MCF 10A (cell line): ENCODE data around the gene DLST. TPM values are rescaled to one million over a fixed set of nuclear protein-coding genes. Genes with fewer than 3 reads are reported as not detected.

Source experiments
- BruUV-seq: library from RNA; stranded (reverse); fragments of 400-500 nt; replicated peaks from 2 replicates; lab custom pipeline; 2021; lab: Mats Ljungman, UMichigan
- CTCF ChIA-PET: fragments of 300-600 bp; sonication (Branson Sonifier 250); formaldehyde crosslinking; extraction: SDS; loops from one replicate; lab custom pipeline; 2021; ENCODE audit warnings: antibody characterized with exemption, inconsistent platforms; lab: Yijun Ruan, JAX
- POLR2A ChIA-PET: fragments of 300-600, 350-650 bp; sonication (Branson Sonifier 250); formaldehyde crosslinking; extraction: SDS; loops from one replicate; lab custom pipeline; 2020; ENCODE audit warnings: antibody characterized with exemption, inconsistent platforms; lab: Yijun Ruan, JAX
- DNase-seq: peaks from one replicate; pipeline ENCODE4 v3.0.0-alpha.2; 2018; ENCODE audit not compliant: unreplicated experiment
- H3K27ac Mint-ChIP-seq: one replicate; pipeline ENCODE4 v1.8.0; 2022; ENCODE audit warnings: mild to moderate bottlenecking, low read depth, mixed read lengths; ENCODE audit not compliant: unreplicated experiment
- H3K27me3 Mint-ChIP-seq: one replicate; pipeline ENCODE4 v1.8.0; 2022; ENCODE audit warnings: mixed read lengths; ENCODE audit not compliant: insufficient read depth, unreplicated experiment
- H3K36me3 Mint-ChIP-seq: one replicate; pipeline ENCODE4 v1.8.0; 2022; ENCODE audit warnings: mild to moderate bottlenecking, moderate library complexity, mixed read lengths; ENCODE audit not compliant: insufficient read depth, unreplicated experiment
- H3K4me1 Mint-ChIP-seq: one replicate; pipeline ENCODE4 v1.8.0; 2022; ENCODE audit warnings: mixed read lengths; ENCODE audit not compliant: insufficient read depth, unreplicated experiment
- H3K4me3 Mint-ChIP-seq: one replicate; pipeline ENCODE4 v1.8.0; 2022; ENCODE audit warnings: mild to moderate bottlenecking, moderate library complexity, mixed read lengths; ENCODE audit not compliant: unreplicated experiment
- H3K9me3 Mint-ChIP-seq: one replicate; pipeline ENCODE4 v1.8.0; 2022; ENCODE audit warnings: mixed read lengths; ENCODE audit not compliant: unreplicated experiment
- intact Hi-C: fragments of 100-400 bp; cut with micrococcal nuclease; formaldehyde crosslinking; loops from 2 replicates; pipeline ENCODE4 v1.14.1; 2022
- total RNA-seq: library from RNA; stranded (reverse); gene quantifications from 2 replicates; pipeline ENCODE4 v1.2.3, GENCODE V29; 2022
- TF ChIP-seq, protein P1 (sequence below): fragments of 200-600 bp; IDR thresholded peaks from one replicate; pipeline ENCODE4 v1.8.0; 2022; ENCODE audit warnings: antibody characterized with exemption, mild to moderate bottlenecking; ENCODE audit not compliant: unreplicated experiment

Gene DLST
- total RNA-seq, 1 experiment from 2014 or later: 114 TPM

DNA sequence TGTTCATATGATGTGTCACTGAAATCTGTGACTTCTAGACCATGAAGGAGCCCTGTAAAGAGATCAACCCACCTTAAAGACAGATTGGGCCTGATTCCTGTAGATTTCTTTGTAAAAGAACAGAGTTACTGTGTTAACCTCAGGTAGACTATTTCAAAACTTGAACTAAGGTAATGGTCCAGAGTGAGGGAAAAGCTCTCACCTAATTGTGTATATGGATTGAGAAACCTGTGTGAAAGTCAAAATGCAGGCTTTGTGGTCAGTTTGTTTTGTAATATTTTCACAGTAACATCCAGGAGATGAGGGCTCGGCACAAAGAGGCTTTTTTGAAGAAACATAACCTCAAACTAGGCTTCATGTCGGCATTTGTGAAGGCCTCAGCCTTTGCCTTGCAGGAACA, 16.4 kb downstream of the DLST start:
- ChIA-PET POLR2A (interaction anchor here (1.9 kb wide), 1 partner anchor 14 kb away, joined by 5 read pairs; no protein-coding TSS in a partner anchor), CTCF (interaction anchor here (0.5 to 11.7 kb wide), 6 partner anchors 7 to 557 kb away, joined by 3 to 127 read pairs (median 3); partner anchors contain the start of gene DLST)
- TF ChIP-seq, protein P1, sequence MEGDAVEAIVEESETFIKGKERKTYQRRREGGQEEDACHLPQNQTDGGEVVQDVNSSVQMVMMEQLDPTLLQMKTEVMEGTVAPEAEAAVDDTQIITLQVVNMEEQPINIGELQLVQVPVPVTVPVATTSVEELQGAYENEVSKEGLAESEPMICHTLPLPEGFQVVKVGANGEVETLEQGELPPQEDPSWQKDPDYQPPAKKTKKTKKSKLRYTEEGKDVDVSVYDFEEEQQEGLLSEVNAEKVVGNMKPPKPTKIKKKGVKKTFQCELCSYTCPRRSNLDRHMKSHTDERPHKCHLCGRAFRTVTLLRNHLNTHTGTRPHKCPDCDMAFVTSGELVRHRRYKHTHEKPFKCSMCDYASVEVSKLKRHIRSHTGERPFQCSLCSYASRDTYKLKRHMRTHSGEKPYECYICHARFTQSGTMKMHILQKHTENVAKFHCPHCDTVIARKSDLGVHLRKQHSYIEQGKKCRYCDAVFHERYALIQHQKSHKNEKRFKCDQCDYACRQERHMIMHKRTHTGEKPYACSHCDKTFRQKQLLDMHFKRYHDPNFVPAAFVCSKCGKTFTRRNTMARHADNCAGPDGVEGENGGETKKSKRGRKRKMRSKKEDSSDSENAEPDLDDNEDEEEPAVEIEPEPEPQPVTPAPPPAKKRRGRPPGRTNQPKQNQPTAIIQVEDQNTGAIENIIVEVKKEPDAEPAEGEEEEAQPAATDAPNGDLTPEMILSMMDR: no peak
- intact Hi-C loops: no loop called here
- H3K27me3 Mint-ChIP-seq: no peaks in the 10 kb centered on the region
- no peaks in the 10 kb centered on the region for H3K4me1 Mint-ChIP-seq
- no peak overlapping the region for H3K27ac Mint-ChIP-seq
- BruUV-seq: no TSS peak
- DNase-seq: no peak
- H3K9me3 Mint-ChIP-seq: no peaks in the 10 kb centered on the region
- peaks cover 94% of the 10 kb centered on the region for H3K36me3 Mint-ChIP-seq
- no peak overlapping the region for H3K4me3 Mint-ChIP-seq

DNA sequence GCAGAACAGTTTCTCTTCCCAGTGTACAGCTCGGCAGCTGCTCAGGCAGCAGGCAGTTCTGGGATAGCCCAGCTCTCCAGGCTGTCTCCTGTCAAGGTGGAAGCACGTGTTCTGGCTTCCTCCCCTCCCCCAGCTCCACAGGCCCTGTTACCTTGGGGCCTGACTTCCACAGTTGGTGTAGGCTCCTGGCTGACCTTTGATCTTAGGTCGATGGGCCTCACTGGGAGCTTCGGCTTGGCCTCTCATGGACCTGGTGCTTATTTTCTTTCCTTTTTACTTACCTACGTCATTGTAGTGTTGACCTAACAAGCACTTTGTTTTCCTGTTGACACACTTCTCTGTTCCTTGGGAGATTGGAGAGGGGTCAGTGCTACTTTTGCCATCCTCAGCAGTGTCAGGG, 17.0 kb downstream of the DLST start:
- Mint-ChIP-seq H3K27ac (no peak overlapping the region), H3K36me3 (peaks cover 93% of the 10 kb centered on the region), H3K9me3 (no peaks in the 10 kb centered on the region), H3K4me1 (no peaks in the 10 kb centered on the region), H3K4me3 (no peak overlapping the region), H3K27me3 (no peaks in the 10 kb centered on the region)
- ChIA-PET CTCF (interaction anchor here (0.7 to 11.7 kb wide), 2 partner anchors 6 to 39 kb away, joined by 3 to 127 read pairs; no protein-coding TSS in a partner anchor), POLR2A (interaction anchor here (1.9 kb wide), 1 partner anchor 14 kb away, joined by 5 read pairs; no protein-coding TSS in a partner anchor)
- intact Hi-C loops: no loop called here
- DNase-seq: no peak
- BruUV-seq: no TSS peak
- TF ChIP-seq, protein P1: no peak

DNA sequence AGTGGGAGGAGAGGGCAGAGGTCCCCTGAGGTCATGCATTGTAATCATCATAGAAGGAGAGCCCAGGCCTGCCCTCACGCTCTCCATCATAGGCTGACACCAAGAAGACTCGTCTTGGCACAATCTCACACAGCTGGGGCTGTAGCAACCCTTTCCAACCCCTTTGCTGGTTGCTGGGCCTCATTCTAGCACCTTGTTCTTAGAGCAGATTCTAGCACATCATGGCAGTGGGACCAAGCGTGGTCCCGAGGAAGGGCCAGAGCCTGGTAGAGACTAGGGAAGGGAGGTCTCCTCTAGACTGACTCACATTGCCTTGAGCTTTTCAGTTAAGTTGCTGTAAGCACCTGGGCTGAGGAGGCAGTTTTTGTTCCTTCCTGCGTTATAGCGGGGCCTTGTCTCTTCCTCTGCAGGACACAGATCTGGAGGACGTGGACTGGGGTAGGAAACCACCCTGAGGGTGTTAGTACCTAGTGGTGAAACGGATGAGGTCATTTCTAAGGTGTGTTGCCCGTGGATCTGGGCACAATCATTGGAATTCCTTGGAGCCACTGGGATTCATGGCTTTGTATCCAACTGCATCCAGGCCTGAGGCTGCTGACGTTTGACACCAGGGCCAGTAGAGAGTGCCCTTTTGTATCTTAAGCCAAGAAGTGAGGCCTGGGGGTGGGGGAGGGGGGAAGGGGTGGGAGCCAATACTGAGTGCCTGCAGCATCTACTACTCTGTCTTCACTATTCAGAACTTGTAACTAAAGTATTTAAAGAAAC, 21.4 kb downstream of the DLST start:
- ChIA-PET POLR2A (interaction anchor here (0.6 to 3.5 kb wide), 2 partner anchors 42 to 165 kb away, joined by 3 to 26 read pairs; no protein-coding TSS in a partner anchor), CTCF (interaction anchor here (0.9 to 6.3 kb wide), 2 partner anchors 10 to 42 kb away, joined by 3 to 127 read pairs; no protein-coding TSS in a partner anchor)
- Mint-ChIP-seq H3K27ac (no peak overlapping the region), H3K9me3 (no peaks in the 10 kb centered on the region), H3K27me3 (no peaks in the 10 kb centered on the region), H3K4me3 (no peak overlapping the region), H3K4me1 (no peaks in the 10 kb centered on the region), H3K36me3 (peaks cover 69% of the 10 kb centered on the region)
- DNase-seq: no peak
- TF ChIP-seq, protein P1: no peak
- intact Hi-C loops: no loop called here
- BruUV-seq: TSS peak; percentile 58
